Measurements from ENCODE around the gene IL4R. TPM values are rescaled to one million over a fixed set of nuclear protein-coding genes. Genes with fewer than 3 reads are reported as not detected.
A peak's percentile ranks its signal among the peaks of the same experiment; 100 is the strongest.

IL4R gene
- total and polyA plus RNA-seq, 2 of the 13 experiments (the other 11 are each of a cell fraction or from before 2014, with no cell fraction given) = 15.9 to 49.6 TPM

DNA sequence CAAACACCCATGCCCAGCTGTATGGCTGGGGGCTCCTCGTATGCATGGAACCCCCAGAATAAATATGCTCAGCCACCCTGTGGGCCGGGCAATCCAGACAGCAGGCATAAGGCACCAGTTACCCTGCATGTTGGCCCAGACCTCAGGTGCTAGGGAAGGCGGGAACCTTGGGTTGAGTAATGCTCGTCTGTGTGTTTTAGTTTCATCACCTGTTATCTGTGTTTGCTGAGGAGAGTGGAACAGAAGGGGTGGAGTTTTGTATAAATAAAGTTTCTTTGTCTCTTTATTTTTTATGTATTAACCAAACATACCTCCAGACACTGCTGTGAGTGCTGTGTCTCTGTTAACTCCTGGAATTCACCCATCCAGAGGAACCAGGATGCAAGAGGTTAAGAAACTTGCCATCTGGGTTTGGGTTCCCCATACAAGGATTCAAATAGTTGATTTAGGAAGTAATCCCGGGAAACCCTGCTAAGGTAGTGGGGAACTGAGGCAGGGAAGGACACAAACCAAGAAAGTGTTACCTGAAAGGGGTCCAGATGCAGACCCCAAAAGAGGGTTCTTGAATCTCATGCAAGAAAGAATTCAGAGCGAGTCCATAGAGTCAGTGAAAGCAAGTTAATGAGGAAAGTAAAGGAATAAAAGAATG is 50.8 kb downstream of the IL4R start (continued):
- TF ChIP-seq ZNF142 (CRISPR knock-in tag; IDR thresholded peaks at IDR 0.05) (no peak), RFX5 (IDR thresholded peaks at IDR 0.05; ENCODE audit: low read depth, low read length) (no peak), JDP2 (CRISPR knock-in tag; IDR thresholded peaks at IDR 0.05; ENCODE audit: borderline replicate concordance) (peak; percentile 49; the same call in 1 of the 2 replicates), ZNF296 (CRISPR knock-in tag; conservative IDR thresholded peaks at IDR 0.05) (no peak), SRF (IDR thresholded peaks at IDR 0.05; ENCODE audit: low read depth, low read length) (no peak), ZZZ3 (CRISPR knock-in tag; IDR thresholded peaks at IDR 0.05; ENCODE audit: borderline replicate concordance) (no peak), NR2F6 (IDR thresholded peaks at IDR 0.05) (peak; percentile 67; the same call in 1 of the 2 replicates), NR2F6 (CRISPR knock-in tag; IDR thresholded peaks at IDR 0.05) (peak; percentile 75), ARNTL (CRISPR knock-in tag; IDR thresholded peaks at IDR 0.05) (0 out of 2 replicates have a peak, but pooled peaks have one; percentile 57), GFI1 (CRISPR knock-in tag; IDR thresholded peaks at IDR 0.05; ENCODE audit: borderline replicate concordance) (no peak), ZFP82 (CRISPR knock-in tag; IDR thresholded peaks at IDR 0.05; ENCODE audit: borderline replicate concordance) (no peak), KDM5B (CRISPR knock-in tag; IDR thresholded peaks at IDR 0.05; ENCODE audit: borderline replicate concordance) (no peak), ZNF883 (CRISPR knock-in tag; IDR thresholded peaks at IDR 0.05; ENCODE audit: not compliant biosample characterization) (no peak), PHF21A (CRISPR knock-in tag; IDR thresholded peaks at IDR 0.05) (peak; percentile 50; the same call in 1 of the 2 replicates), NPAS2 (CRISPR knock-in tag; IDR thresholded peaks at IDR 0.05; ENCODE audit: borderline replicate concordance) (no peak), SATB2 (CRISPR knock-in tag; IDR thresholded peaks at IDR 0.05) (no peak)
- TF ChIP-seq, protein P1, sequence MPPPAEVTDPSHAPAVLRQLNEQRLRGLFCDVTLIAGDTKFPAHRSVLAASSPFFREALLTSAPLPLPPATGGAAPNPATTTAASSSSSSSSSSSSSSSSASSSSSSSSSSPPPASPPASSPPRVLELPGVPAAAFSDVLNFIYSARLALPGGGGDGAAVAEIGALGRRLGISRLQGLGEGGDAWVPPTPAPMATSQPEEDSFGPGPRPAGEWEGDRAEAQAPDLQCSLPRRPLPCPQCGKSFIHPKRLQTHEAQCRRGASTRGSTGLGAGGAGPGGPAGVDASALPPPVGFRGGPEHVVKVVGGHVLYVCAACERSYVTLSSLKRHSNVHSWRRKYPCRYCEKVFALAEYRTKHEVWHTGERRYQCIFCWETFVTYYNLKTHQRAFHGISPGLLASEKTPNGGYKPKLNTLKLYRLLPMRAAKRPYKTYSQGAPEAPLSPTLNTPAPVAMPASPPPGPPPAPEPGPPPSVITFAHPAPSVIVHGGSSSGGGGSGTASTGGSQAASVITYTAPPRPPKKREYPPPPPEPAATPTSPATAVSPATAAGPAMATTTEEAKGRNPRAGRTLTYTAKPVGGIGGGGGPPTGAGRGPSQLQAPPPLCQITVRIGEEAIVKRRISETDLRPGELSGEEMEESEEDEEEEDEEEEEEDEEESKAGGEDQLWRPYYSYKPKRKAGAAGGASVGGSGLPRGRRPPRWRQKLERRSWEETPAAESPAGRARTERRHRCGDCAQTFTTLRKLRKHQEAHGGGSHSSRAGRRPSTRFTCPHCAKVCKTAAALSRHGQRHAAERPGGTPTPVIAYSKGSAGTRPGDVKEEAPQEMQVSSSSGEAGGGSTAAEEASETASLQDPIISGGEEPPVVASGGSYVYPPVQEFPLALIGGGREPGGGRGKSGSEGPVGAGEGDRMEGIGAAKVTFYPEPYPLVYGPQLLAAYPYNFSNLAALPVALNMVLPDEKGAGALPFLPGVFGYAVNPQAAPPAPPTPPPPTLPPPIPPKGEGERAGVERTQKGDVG (CRISPR knock-in tag; IDR thresholded peaks at IDR 0.05; ENCODE audit: borderline replicate concordance) = no peak
- TF ChIP-seq, protein P2, sequence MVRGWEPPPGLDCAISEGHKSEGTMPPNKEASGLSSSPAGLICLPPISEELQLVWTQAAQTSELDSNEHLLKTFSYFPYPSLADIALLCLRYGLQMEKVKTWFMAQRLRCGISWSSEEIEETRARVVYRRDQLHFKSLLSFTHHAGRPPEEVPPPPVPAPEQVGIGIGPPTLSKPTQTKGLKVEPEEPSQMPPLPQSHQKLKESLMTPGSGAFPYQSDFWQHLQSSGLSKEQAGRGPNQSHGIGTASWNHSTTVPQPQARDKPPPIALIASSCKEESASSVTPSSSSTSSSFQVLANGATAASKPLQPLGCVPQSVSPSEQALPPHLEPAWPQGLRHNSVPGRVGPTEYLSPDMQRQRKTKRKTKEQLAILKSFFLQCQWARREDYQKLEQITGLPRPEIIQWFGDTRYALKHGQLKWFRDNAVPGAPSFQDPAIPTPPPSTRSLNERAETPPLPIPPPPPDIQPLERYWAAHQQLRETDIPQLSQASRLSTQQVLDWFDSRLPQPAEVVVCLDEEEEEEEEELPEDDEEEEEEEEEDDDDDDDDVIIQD (CRISPR knock-in tag; IDR thresholded peaks at IDR 0.05; ENCODE audit: low read depth) = peak; percentile 64

Data from HepG2 (cell line).